Measurements from ENCODE around the gene UGT1A7.
"Not testable (repeated sequence)": the region's sequence is repeated elsewhere in the genome, so short reads cannot be mapped to it uniquely, and the experiment has no call there.

UGT1A7 gene

DNA sequence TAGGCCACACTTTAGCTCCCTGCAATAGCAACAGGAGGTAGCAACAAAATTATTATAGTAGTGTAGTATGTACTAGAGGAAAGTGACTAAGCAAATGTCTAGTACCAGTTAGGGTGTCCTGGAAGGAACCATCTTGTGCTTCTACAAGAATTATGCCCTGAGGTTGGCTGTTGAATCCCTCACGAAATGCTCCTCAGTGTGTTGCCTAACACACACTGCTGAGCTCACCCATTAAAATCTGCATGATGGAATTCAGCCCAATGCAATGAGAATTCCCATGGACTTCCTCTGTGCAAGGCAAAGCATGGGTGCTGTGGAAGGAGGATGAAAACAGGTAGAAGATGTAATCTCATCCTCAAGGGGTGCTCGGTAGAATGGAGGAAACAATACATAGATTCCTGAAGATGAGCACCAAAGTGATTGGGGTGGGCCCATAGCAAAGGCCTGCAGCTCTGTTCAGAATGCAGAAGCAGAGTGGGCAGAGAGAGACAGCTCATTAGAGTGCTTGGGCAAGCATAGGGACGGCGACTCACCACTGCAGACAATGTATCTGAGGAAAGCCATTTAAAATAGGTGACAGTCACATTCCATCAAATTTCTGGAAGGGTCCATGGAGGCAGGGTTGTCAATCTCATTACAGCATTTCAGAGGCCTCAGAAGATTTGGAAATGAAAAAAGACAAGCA lies 1.2 kb upstream of the UGT1A7 start:
- DNase-seq (ENCODE audit: low read depth, low spot score), result no peak

DNA sequence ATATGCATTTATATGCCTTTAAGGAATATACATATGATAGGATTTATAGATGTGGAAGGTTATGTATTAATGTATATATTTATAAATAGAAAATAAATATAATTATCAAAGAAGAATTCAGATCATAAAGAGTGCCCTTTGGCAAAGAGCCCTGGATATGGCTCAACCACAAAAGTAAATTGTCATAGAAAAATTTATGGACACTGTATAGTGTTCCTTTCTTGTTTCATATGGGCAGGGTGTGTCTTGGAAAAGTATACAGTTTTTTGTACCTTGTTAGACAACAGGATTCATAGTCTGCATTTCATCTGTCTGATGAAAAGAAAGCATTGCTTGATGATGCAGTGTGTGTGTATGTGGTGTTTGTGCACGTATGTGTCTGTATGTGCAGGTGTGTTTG lies 2.9 kb downstream of the UGT1A7 start:
- no peak for DNase-seq (ENCODE audit: low read depth, low spot score)

DNA sequence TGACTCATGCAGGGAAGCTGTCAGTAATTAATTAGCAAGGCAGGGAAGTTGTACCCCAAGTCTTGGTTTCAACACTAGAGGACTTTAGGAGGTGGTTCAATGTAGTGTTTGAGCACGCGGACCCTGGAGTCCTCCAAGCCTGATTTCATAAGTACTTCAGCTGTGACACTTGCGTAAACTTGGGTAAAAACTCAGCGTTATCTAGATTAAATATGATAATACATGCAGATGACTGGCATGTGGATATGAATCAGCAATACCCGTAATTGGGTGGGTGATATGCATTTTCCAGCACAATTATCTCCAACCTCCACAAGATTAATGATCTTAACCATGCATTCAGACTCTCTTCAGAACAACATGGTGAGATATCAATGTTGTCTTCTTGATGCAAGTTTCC lies 5.2 kb downstream of the UGT1A7 start:
- DNase-seq (ENCODE audit: low read depth, low spot score), result no peak

- no peak for DNase-seq (ENCODE audit: low read depth, low spot score)
Measured at GRCh38 chr2:233688341-233688740, 6.6 kb downstream of the UGT1A7 start.

GRCh38 chr2:233689031-233689430 lies 7.3 kb downstream of the UGT1A7 start:
- no peak for DNase-seq (ENCODE audit: low read depth, low spot score)

- peak; percentile 18 for DNase-seq (ENCODE audit: low read depth, low spot score)
Measured at GRCh38 chr2:233689501-233689900, 7.8 kb downstream of the UGT1A7 start.

DNA sequence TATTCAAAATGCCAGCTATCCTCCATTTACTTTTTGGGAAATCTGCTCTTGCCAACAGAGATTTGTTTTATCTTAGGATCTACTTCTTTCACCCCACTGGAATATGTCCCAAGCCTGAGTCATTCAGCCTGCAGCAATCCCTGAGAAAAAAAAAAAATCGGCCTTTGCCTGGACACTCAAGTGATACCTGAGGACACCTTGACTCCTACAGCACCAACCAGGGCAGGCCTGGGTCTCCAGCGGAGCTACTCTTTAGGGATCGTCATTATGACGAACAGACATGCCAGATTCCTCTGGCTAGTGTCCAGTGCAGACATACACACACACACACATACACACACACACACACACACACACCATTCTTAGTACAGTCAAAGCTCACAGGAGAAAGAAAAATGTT lies 8.7 kb downstream of the UGT1A7 start:
- DNase-seq (ENCODE audit: low read depth, low spot score), result peak; percentile 14

DNA sequence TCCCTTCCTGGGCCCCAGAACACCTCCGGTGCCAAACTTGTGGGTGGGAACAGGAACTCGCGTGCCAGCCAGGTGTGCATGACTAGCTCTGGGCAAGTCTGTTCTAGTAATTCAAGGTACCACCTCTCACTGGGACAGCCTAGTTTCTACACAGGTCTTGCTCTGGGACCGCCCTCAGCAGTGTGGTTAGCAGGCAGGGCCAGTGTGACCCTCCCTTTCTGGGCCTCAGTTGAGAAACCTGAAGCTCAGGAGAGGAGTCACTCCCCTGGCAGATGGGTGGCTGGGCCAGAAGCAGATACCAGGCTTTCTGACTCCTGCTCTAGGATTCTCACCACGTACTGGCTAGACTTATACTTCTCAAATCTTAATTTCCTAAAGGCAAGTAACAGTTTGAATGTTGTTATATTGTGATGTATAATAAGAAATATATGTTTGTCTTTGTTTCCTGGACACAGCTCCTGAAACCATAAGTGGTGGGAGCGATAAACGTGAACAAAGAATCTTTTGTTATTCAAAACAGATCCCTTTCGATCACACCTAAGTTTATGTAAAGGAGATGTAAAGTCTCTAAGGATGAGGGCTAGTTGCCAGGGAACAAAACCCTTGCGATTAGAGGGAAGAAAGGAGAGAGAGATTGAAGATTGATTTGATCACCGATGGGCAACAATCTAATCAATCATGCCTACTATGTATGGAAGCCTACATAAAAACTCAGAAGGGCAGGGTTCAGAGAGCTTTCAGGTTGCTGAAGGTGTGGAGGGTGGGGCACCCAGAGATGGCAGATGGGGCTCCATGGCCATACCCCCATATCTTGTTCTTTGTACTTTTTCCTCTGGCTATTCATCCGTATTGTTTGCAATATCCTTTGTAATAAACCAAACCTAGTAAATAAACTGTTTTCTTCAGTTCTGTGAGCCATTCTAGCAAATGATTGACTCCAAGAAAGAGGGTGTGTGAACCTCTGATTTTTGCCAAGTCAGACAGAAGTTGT lies 10.0 kb downstream of the UGT1A7 start:
- DNase-seq (ENCODE audit: low read depth, low spot score), result no peak

GRCh38 chr2:233692648-233693047 lies 10.9 kb downstream of the UGT1A7 start, which contains the start of gene UGT1A6:
Gene UGT1A6 (plus strand): TSS chr2:233692890. CDS start chr2:233693005, 115 bp downstream.
- no peak for DNase-seq (ENCODE audit: low read depth, low spot score)

GRCh38 chr2:233693963-233694362 lies 12.3 kb downstream of the UGT1A7 start:
- DNase-seq (ENCODE audit: low read depth, low spot score), result no peak

DNA sequence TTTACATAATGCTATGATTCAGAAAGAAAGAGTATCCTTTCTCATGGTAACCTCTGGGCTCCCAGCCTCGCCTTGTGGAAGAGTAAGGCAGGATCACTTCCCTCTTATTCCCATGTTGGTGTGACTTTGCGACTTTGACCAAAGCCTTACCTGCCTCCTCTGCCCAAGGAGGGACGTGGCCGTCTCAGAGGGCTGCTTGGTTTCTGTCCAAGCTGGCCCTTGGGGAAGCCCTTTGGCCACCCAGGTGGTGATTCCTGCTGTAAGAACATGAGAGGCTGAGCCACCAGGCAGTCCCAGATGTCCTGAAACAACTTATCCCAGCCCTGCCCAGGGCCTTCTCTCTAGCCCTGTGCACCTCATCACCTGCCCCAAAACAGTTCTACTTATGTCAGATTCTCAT lies 17.0 kb downstream of the UGT1A7 start:
- DNase-seq (ENCODE audit: low read depth, low spot score), result no peak

GRCh38 chr2:233699424-233700027 lies 17.8 kb downstream of the UGT1A7 start:
- no peak for DNase-seq (ENCODE audit: low read depth, low spot score)

DNA sequence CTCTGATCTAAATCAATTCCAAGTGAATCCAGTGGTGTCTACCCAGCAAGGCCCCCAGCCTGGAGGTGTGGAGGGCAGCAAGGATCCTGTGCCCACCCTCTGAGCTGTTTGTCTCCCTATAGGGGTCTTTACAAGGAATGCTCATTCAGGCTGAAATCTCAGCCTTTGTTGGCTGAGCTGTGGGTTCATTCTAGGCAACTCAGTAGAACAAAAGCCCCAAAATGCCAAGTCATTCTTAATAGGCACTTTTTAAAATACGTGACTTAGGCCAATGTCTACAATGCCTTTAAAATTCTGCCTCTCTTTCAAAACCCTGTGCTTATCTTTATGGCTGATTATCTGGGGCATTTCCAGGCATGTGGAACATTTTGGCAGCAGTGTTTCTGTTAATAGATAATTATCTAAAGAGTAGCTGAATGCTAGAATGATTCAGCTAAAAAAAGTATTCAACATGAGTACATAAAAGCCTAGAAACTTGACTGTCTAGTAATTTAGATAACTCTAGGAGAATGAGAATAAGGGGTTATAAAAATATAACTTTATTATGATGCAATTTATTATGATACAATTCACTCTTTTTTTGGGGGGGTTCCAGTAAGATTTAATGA lies 18.4 kb downstream of the UGT1A7 start:
- DNase-seq (ENCODE audit: low read depth, low spot score), result peak; percentile 67

DNA sequence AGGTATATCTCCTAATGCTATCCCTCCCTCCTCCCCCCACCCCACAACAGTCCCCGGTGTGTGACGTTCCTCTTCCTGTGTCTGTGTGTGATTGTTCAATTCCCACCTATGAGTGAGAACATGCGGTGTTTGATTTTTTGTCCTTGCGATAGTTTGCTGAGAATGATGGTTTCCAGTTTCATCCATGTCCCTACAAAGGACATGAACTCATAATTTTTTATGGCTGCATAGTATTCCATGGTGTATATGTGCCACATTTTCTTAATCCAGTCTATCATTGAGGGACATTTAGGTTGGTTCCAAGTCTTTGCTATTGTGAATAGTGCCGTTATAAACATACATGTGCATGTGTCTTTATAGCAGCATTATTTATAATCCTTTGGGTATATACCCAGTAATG lies 19.1 kb downstream of the UGT1A7 start:
- not testable (repeated sequence) for DNase-seq (ENCODE audit: low read depth, low spot score)

- no peak for DNase-seq (ENCODE audit: low read depth, low spot score)
Measured at GRCh38 chr2:233702238-233702637, 20.5 kb downstream of the UGT1A7 start.

GRCh38 chr2:233705911-233706506 lies 24.3 kb downstream of the UGT1A7 start:
- peak; percentile 31 for DNase-seq (ENCODE audit: low read depth, low spot score)

GRCh38 chr2:233706720-233707119 lies 25.0 kb downstream of the UGT1A7 start:
- peak; percentile 71 for DNase-seq (ENCODE audit: low read depth, low spot score)

- peak; percentile 39 for DNase-seq (ENCODE audit: low read depth, low spot score)
Measured at GRCh38 chr2:233707940-233708644, 26.4 kb downstream of the UGT1A7 start.

GRCh38 chr2:233708942-233709341 lies 27.2 kb downstream of the UGT1A7 start:
- no peak for DNase-seq (ENCODE audit: low read depth, low spot score)

- peak; percentile 86 for DNase-seq (ENCODE audit: low read depth, low spot score)
Measured at GRCh38 chr2:233711312-233712008, 29.8 kb downstream of the UGT1A7 start.
